Activated T-cell treated with anti-CD3 and anti-CD28 coated beads, Interleukin-2, amount 50 U/mL, for 48 hours (primary cell): ENCODE data around the gene PRRX1.

Experiments
- DNase-seq, 2 experiments: peaks; one replicate each; pipeline ENCODE4 v3.0.0-alpha.2; 2020

The PRRX1 gene

GRCh38 chr1:170776252-170776651 lies 112.3 kb downstream of the PRRX1 start:
- DNase-seq, result no peak

- DNase-seq, result no peak
These were observed 112.8 kb downstream of the PRRX1 start for GRCh38 chr1:170776777-170777176.
